Measurements from ENCODE around the gene SMIM44. TPM values are rescaled to one million over a fixed set of nuclear protein-coding genes. Genes with fewer than 3 reads are reported as not detected.

The SMIM44 gene
- total and polyA plus RNA-seq, 9 of the 15 experiments (the other 6 are each of a cell fraction or from before 2014, with no cell fraction given) = not detected

DNA sequence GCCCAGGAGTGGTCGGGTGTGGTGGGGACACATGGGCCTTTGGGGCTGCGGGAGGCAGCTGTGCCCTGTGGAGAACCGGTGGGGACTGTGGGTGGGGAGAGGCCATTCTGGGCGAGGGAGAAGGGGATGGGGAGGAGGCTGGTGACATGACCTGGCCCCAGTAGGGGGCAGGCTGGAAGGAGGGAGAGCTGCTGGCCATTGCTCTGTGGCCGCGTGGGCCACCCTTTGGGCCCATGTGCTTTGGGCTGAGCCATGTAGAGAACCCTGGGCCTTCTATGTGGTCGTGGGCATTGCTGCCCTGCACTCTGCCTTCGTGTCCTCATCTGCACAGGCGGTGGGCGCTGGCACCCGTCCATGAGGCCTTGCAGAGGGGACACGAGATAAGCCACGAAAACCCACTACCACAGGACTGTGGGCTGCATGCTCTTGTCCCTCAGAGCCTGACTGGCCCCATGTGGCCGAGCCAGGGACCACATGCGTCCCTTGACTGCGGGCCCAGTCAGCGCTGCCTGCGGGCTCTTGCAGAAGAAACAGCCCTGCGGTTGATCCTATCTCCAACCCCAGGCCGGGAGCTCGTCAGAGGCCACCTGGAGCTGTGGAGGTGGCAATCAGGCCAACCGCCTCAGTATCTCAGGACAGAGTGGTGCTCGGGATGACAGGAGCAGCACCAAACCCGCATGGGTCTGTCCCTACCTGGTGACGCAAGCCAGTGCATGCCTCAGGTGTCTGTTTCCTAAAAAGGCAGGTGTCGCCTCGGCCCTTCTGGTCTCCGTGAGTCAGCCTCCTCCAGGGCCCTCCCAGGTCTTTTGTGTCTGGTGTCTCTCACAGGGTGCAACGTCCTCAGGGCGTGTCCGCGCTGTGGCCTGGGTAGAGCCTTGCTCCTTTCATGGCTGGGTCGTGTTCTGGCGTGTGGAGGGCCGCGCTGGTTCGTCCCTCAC lies 37.2 kb upstream of the SMIM44 start (continued):
- no peak for TF ChIP-seq STAT6 (CRISPR knock-in tag; IDR thresholded peaks at IDR 0.05)
- peak; percentile 59 to 69; a peak in 3 of 4 replicates for TF ChIP-seq NRF1 (conservative IDR thresholded peaks at IDR 0.05 in 1 of 2, IDR thresholded peaks at IDR 0.05 in 1 of 2)
- no peak for TF ChIP-seq MTA1 (IDR thresholded peaks at IDR 0.05; ENCODE audit: borderline replicate concordance)
- no peak for TF ChIP-seq BRF1 (IDR thresholded peaks at IDR 0.05; ENCODE audit: borderline replicate concordance, extremely low read depth, insufficient read length)
- TF ChIP-seq ZNF507 (tag; conservative IDR thresholded peaks at IDR 0.05) = no peak
- TF ChIP-seq ZNF408 (CRISPR knock-in tag; IDR thresholded peaks at IDR 0.05; ENCODE audit: low read depth) = no peak
- TF ChIP-seq, protein P1, sequence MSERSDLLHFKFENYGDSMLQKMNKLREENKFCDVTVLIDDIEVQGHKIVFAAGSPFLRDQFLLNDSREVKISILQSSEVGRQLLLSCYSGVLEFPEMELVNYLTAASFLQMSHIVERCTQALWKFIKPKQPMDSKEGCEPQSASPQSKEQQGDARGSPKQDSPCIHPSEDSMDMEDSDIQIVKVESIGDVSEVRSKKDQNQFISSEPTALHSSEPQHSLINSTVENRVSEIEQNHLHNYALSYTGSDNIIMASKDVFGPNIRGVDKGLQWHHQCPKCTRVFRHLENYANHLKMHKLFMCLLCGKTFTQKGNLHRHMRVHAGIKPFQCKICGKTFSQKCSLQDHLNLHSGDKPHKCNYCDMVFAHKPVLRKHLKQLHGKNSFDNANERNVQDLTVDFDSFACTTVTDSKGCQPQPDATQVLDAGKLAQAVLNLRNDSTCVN (CRISPR knock-in tag; IDR thresholded peaks at IDR 0.05) = no peak
- TF ChIP-seq, protein P2, sequence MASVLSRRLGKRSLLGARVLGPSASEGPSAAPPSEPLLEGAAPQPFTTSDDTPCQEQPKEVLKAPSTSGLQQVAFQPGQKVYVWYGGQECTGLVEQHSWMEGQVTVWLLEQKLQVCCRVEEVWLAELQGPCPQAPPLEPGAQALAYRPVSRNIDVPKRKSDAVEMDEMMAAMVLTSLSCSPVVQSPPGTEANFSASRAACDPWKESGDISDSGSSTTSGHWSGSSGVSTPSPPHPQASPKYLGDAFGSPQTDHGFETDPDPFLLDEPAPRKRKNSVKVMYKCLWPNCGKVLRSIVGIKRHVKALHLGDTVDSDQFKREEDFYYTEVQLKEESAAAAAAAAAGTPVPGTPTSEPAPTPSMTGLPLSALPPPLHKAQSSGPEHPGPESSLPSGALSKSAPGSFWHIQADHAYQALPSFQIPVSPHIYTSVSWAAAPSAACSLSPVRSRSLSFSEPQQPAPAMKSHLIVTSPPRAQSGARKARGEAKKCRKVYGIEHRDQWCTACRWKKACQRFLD (CRISPR knock-in tag; IDR thresholded peaks at IDR 0.05) = peak; percentile 94
- TF ChIP-seq E4F1 (CRISPR knock-in tag; IDR thresholded peaks at IDR 0.05; ENCODE audit: borderline replicate concordance) = no peak
- TF ChIP-seq MAX (CRISPR knock-in tag; IDR thresholded peaks at IDR 0.05) = peak; percentile 100
- no peak for TF ChIP-seq KAT2B (IDR thresholded peaks at IDR 0.05; ENCODE audit: low read depth, low read length)
- TF ChIP-seq TBP (optimal IDR thresholded peaks at IDR 0.05; ENCODE audit: low read depth, low read length) = no peak
- TF ChIP-seq CREB3 (tag; conservative IDR thresholded peaks at IDR 0.05; ENCODE audit: low read depth) = peak; percentile 81; the same call in 1 of the 2 replicates
- no peak for TF ChIP-seq SREBF1 (IDR thresholded peaks at IDR 0.05; ENCODE audit: borderline replicate concordance, low read depth, low read length)
- no peak for TF ChIP-seq PCBP2 (IDR thresholded peaks at IDR 0.05; ENCODE audit: low read depth, low read length, poor library complexity, severe bottlenecking)

Data from K562 (cell line).